IPS-15b (cell line): Measurements from ENCODE around the gene CYP11A1.

ENCODE experiments used
- H3K27me3 ChIP-seq: one replicate; pipeline ENCODE4 v1.6.1; 2013; ENCODE audit warnings: low read length; ENCODE audit not compliant: control insufficient read depth, insufficient read depth
- H3K36me3 ChIP-seq: one replicate; pipeline ENCODE4 v1.6.1; 2013; ENCODE audit warnings: low read length; ENCODE audit not compliant: control insufficient read depth, insufficient read depth
- H3K4me1 ChIP-seq: one replicate; pipeline ENCODE4 v1.6.1; 2013; ENCODE audit warnings: mild to moderate bottlenecking, low read length; ENCODE audit not compliant: control insufficient read depth, insufficient read depth
- H3K4me3 ChIP-seq: one replicate; pipeline ENCODE4 v1.5.1; 2013; ENCODE audit warnings: low read depth, low read length
- H3K9ac ChIP-seq: one replicate; pipeline ENCODE4 v1.6.1; 2013; ENCODE audit warnings: low read depth, mild to moderate bottlenecking, low read length
- H3K9me3 ChIP-seq: one replicate; pipeline ENCODE4 v1.6.1; 2013; ENCODE audit warnings: mild to moderate bottlenecking, low read length; ENCODE audit not compliant: control insufficient read depth, insufficient read depth

CYP11A1 gene

GRCh38 chr15:74311734-74312444, 55.6 kb downstream of the CYP11A1 start:
- no peaks in the 10 kb centered on the region for H3K36me3 ChIP-seq
- no peaks in the 10 kb centered on the region for H3K9me3 ChIP-seq
- H3K27me3 ChIP-seq: peaks cover 7% of the 10 kb centered on the region
- peaks cover 6% of the 10 kb centered on the region for H3K4me1 ChIP-seq
- H3K4me3 ChIP-seq: no peak overlapping the region
- no peak overlapping the region for H3K9ac ChIP-seq

GRCh38 chr15:74307827-74308811, 59.3 kb downstream of the CYP11A1 start:
- H3K27me3 ChIP-seq: peaks cover 26% of the 10 kb centered on the region
- no peak overlapping the region for H3K4me3 ChIP-seq
- no peaks in the 10 kb centered on the region for H3K36me3 ChIP-seq
- peaks cover 11% of the 10 kb centered on the region for H3K4me1 ChIP-seq
- no peak overlapping the region for H3K9ac ChIP-seq
- no peaks in the 10 kb centered on the region for H3K9me3 ChIP-seq

GRCh38 chr15:74306781-74307217, 60.6 kb downstream of the CYP11A1 start:
- Histone ChIP-seq H3K27me3 (peaks cover 34% of the 10 kb centered on the region), H3K36me3 (no peaks in the 10 kb centered on the region), H3K9ac (no peak overlapping the region), H3K4me3 (no peak overlapping the region), H3K9me3 (no peaks in the 10 kb centered on the region), H3K4me1 (peaks cover 17% of the 10 kb centered on the region)

GRCh38 chr15:74305687-74306086, 61.8 kb downstream of the CYP11A1 start:
- Histone ChIP-seq H3K9me3 (no peaks in the 10 kb centered on the region), H3K9ac (no peak overlapping the region), H3K4me3 (no peak overlapping the region), H3K4me1 (peaks cover 19% of the 10 kb centered on the region), H3K27me3 (peaks cover 45% of the 10 kb centered on the region), H3K36me3 (no peaks in the 10 kb centered on the region)

GRCh38 chr15:74304431-74304830, 63.0 kb downstream of the CYP11A1 start:
- Histone ChIP-seq H3K36me3 (no peaks in the 10 kb centered on the region), H3K9me3 (no peaks in the 10 kb centered on the region), H3K4me1 (peaks cover 27% of the 10 kb centered on the region), H3K9ac (no peak overlapping the region), H3K27me3 (peaks cover 58% of the 10 kb centered on the region), H3K4me3 (no peak overlapping the region)

- peaks cover 27% of the 10 kb centered on the region for H3K4me1 ChIP-seq
- H3K4me3 ChIP-seq: no peak overlapping the region
- no peaks in the 10 kb centered on the region for H3K36me3 ChIP-seq
- H3K9me3 ChIP-seq: no peaks in the 10 kb centered on the region
- H3K9ac ChIP-seq: no peak overlapping the region
- peaks cover 58% of the 10 kb centered on the region for H3K27me3 ChIP-seq
Observed at GRCh38 chr15:74303741-74304309, 63.6 kb downstream of the CYP11A1 start.

- Histone ChIP-seq H3K4me1 (peaks cover 23% of the 10 kb centered on the region), H3K4me3 (no peak overlapping the region), H3K36me3 (no peaks in the 10 kb centered on the region), H3K27me3 (peaks cover 59% of the 10 kb centered on the region), H3K9ac (no peak overlapping the region), H3K9me3 (no peaks in the 10 kb centered on the region)
Observed at GRCh38 chr15:74302821-74303359, 64.6 kb downstream of the CYP11A1 start.

GRCh38 chr15:74301583-74302361, 65.7 kb downstream of the CYP11A1 start:
- Histone ChIP-seq H3K9me3 (no peaks in the 10 kb centered on the region), H3K4me1 (peaks cover 20% of the 10 kb centered on the region), H3K4me3 (no peak overlapping the region), H3K27me3 (peaks cover 66% of the 10 kb centered on the region), H3K36me3 (no peaks in the 10 kb centered on the region), H3K9ac (no peak overlapping the region)

GRCh38 chr15:74300057-74300795, 67.2 kb downstream of the CYP11A1 start:
- Histone ChIP-seq H3K4me3 (peak overlapping the region; percentile 27), H3K36me3 (no peaks in the 10 kb centered on the region), H3K9me3 (no peaks in the 10 kb centered on the region), H3K9ac (no peak overlapping the region), H3K27me3 (peaks cover 61% of the 10 kb centered on the region), H3K4me1 (peaks cover 20% of the 10 kb centered on the region)

- peaks cover 73% of the 10 kb centered on the region for H3K27me3 ChIP-seq
- H3K4me3 ChIP-seq: no peak overlapping the region
- no peaks in the 10 kb centered on the region for H3K9me3 ChIP-seq
- no peak overlapping the region for H3K9ac ChIP-seq
- H3K36me3 ChIP-seq: no peaks in the 10 kb centered on the region
- H3K4me1 ChIP-seq: peaks cover 16% of the 10 kb centered on the region
Observed at GRCh38 chr15:74297887-74298286, 69.6 kb downstream of the CYP11A1 start.
